GM18499 (cell line): Measurements from ENCODE around the gene H3-3A.
A peak's percentile ranks its signal among the peaks of the same experiment; 100 is the strongest.

ENCODE experiments used
- ATAC-seq: cut with Tn5 transposase; IDR thresholded peaks from one replicate; pipeline ENCODE4 v1.9.1; 2021; ENCODE audit warnings: moderate number of reproducible peaks; ENCODE audit not compliant: insufficient read depth, unreplicated experiment

Gene H3-3A

GRCh38 chr1:226062558-226063223 is at the start of gene H3-3A:
Gene H3-3A, plus strand, starts transcription at chr1:226062716. Its CDS starts 1,636 bp downstream, at chr1:226064352.
- ATAC-seq: peak; percentile 27

- ATAC-seq: no peak
Observed at GRCh38 chr1:226017070-226017469, 45.4 kb upstream of the H3-3A start.

- no peak for ATAC-seq
Observed at GRCh38 chr1:226019572-226019971, 42.9 kb upstream of the H3-3A start.

- no peak for ATAC-seq
Observed at GRCh38 chr1:226021401-226021800, 41.1 kb upstream of the H3-3A start.

GRCh38 chr1:226021801-226022200 is 40.7 kb upstream of the H3-3A start:
- no peak for ATAC-seq

GRCh38 chr1:226023735-226024134 is 38.8 kb upstream of the H3-3A start:
- no peak for ATAC-seq

GRCh38 chr1:226026833-226027232 is 35.7 kb upstream of the H3-3A start:
- no peak for ATAC-seq

- ATAC-seq: no peak
Observed at GRCh38 chr1:226027538-226028217, 34.8 kb upstream of the H3-3A start.

GRCh38 chr1:226029093-226029496 is 33.4 kb upstream of the H3-3A start:
- ATAC-seq: peak; percentile 90

GRCh38 chr1:226029568-226030225 is 32.8 kb upstream of the H3-3A start:
- no peak for ATAC-seq

GRCh38 chr1:226033582-226033981 is 28.9 kb upstream of the H3-3A start:
- no peak for ATAC-seq

GRCh38 chr1:226033991-226034390 is 28.5 kb upstream of the H3-3A start:
- ATAC-seq: no peak

- no peak for ATAC-seq
Observed at GRCh38 chr1:226034482-226034881, 28.0 kb upstream of the H3-3A start.

GRCh38 chr1:226035915-226036314 is 26.6 kb upstream of the H3-3A start:
- ATAC-seq: no peak

GRCh38 chr1:226038661-226039060 is 23.9 kb upstream of the H3-3A start:
- no peak for ATAC-seq

- ATAC-seq: no peak
Observed at GRCh38 chr1:226041419-226041818, 21.1 kb upstream of the H3-3A start.

GRCh38 chr1:226044514-226045101 is 17.9 kb upstream of the H3-3A start:
- no peak for ATAC-seq

GRCh38 chr1:226046240-226046639 is 16.3 kb upstream of the H3-3A start:
- no peak for ATAC-seq

- no peak for ATAC-seq
Observed at GRCh38 chr1:226047495-226047894, 15.0 kb upstream of the H3-3A start.

GRCh38 chr1:226048886-226049285 is 13.6 kb upstream of the H3-3A start:
- no peak for ATAC-seq

- ATAC-seq: no peak
Observed at GRCh38 chr1:226050133-226050532, 12.4 kb upstream of the H3-3A start.
